CD4-positive, alpha-beta T cell treated with Interleukin-6 for 4 hours (primary cell): ENCODE measurements around the gene OSM.

Experiments used
- DNase-seq: peaks from one replicate; pipeline ENCODE4 v3.0.0-alpha.2; 2020; ENCODE audit warnings: mixed read lengths

Gene OSM

GRCh38 chr22:30261134-30261533 lies 5.5 kb downstream of the OSM start:
- DNase-seq: no peak

GRCh38 chr22:30260682-30261081 lies 6.0 kb downstream of the OSM start:
- DNase-seq: no peak

- no peak for DNase-seq
Measured at GRCh38 chr22:30260276-30260675, 6.4 kb downstream of the OSM start.

GRCh38 chr22:30254314-30254713 lies 12.3 kb downstream of the OSM start:
- DNase-seq: no peak

- no peak for DNase-seq
Measured at GRCh38 chr22:30253205-30253852, 13.3 kb downstream of the OSM start.

GRCh38 chr22:30252411-30253204 lies 14.0 kb downstream of the OSM start:
- no peak for DNase-seq

- DNase-seq: no peak
Measured at GRCh38 chr22:30251711-30252110, 14.9 kb downstream of the OSM start.

GRCh38 chr22:30250661-30251267 lies 15.9 kb downstream of the OSM start:
- no peak for DNase-seq

- no peak for DNase-seq
Measured at GRCh38 chr22:30250039-30250565, 16.5 kb downstream of the OSM start.

GRCh38 chr22:30249049-30250038 lies 17.3 kb downstream of the OSM start:
- no peak for DNase-seq

GRCh38 chr22:30248484-30248883 lies 18.2 kb downstream of the OSM start:
- DNase-seq: no peak

- DNase-seq: no peak
Measured at GRCh38 chr22:30247974-30248373, 18.7 kb downstream of the OSM start.

GRCh38 chr22:30247561-30247960 lies 19.1 kb downstream of the OSM start:
- DNase-seq: no peak

- DNase-seq: no peak
Measured at GRCh38 chr22:30246814-30247376, 19.8 kb downstream of the OSM start.

GRCh38 chr22:30245985-30246813 lies 20.5 kb downstream of the OSM start, which contains the start of gene LIF:
Gene LIF (minus strand): TSS chr22:30246759. CDS start chr22:30246695, 64 bp downstream.
- peak; percentile 65 for DNase-seq

- no peak for DNase-seq
Measured at GRCh38 chr22:30245181-30245984, 21.3 kb downstream of the OSM start.

- DNase-seq: no peak
Measured at GRCh38 chr22:30244641-30245040, 22.0 kb downstream of the OSM start.

GRCh38 chr22:30244066-30244465 lies 22.6 kb downstream of the OSM start:
- DNase-seq: no peak

GRCh38 chr22:30243661-30244060 lies 23.0 kb downstream of the OSM start:
- DNase-seq: no peak
